ENCODE measurements around the gene HAVCR2. TPM values are rescaled to one million over a fixed set of nuclear protein-coding genes. Genes with fewer than 3 reads are reported as not detected.

The HAVCR2 gene
- total RNA-seq, 1 experiment from 2014 or later = not detected

GRCh38 chr5:157086751-157087359, 22.0 kb downstream of the HAVCR2 start:
- POLR2A ChIA-PET = no interaction called here
- no peak for ATAC-seq
- DNase-seq (ENCODE audit: low read depth, low spot score) = no peak
- CTCF ChIA-PET = no interaction called here
- no TSS peak for BruUV-seq (replicated peaks)
- TF ChIP-seq POLR2AphosphoS5 (IDR thresholded peaks at IDR 0.05; ENCODE audit: low read depth, low read length) = no peak
- no peak for TF ChIP-seq CTCF (IDR thresholded peaks at IDR 0.05)
- TF ChIP-seq SIN3A (IDR thresholded peaks at IDR 0.05; ENCODE audit: borderline replicate concordance, insufficient read depth, low read depth, low read length) = no peak
- TF ChIP-seq REST (IDR thresholded peaks at IDR 0.05; ENCODE audit: insufficient read depth in 1 of 2, low read depth in 2 of 2, low read length in 1 of 2) = no peak
- no peak for TF ChIP-seq TCF7L2 (IDR thresholded peaks at IDR 0.05; ENCODE audit: low read depth, low read length)
- in situ Hi-C loops (cut with HindIII; ENCODE audit: low pct_unique_long_range_greater_than_20kb, low sequenced_read_pairs) = no loop called here
- no peaks in the 10 kb centered on the region for H3K9me3 ChIP-seq (ENCODE audit: control insufficient read depth, insufficient read depth, low read depth, low read length)
- no peak overlapping the region for H3K27ac ChIP-seq (ENCODE audit: low read length)
- no peaks in the 10 kb centered on the region for H3K36me3 ChIP-seq (ENCODE audit: control insufficient read depth, insufficient read depth, low read length)
- no peaks in the 10 kb centered on the region for H3K27me3 ChIP-seq (ENCODE audit: control insufficient read depth, insufficient read depth, low read length)
- H3K4me1 ChIP-seq (ENCODE audit: control insufficient read depth, insufficient read depth, low read length) = no peaks in the 10 kb centered on the region
- no peak overlapping the region for H3K4me3 ChIP-seq (ENCODE audit: low read depth in 2 of 2, low read length in 2 of 2)
- intact Hi-C loops (cut with micrococcal nuclease; ENCODE audit: unreplicated experiment) = no loop called here

- DNase-seq (ENCODE audit: low read depth, low spot score) = no peak
- TF ChIP-seq SIN3A (IDR thresholded peaks at IDR 0.05; ENCODE audit: borderline replicate concordance, insufficient read depth, low read depth, low read length) = no peak
- TF ChIP-seq CTCF (IDR thresholded peaks at IDR 0.05) = no peak
- no peak for TF ChIP-seq TCF7L2 (IDR thresholded peaks at IDR 0.05; ENCODE audit: low read depth, low read length)
- TF ChIP-seq POLR2AphosphoS5 (IDR thresholded peaks at IDR 0.05; ENCODE audit: low read depth, low read length) = no peak
- no peak for TF ChIP-seq REST (IDR thresholded peaks at IDR 0.05; ENCODE audit: insufficient read depth in 1 of 2, low read depth in 2 of 2, low read length in 1 of 2)
- H3K36me3 ChIP-seq (ENCODE audit: control insufficient read depth, insufficient read depth, low read length) = no peaks in the 10 kb centered on the region
- H3K27ac ChIP-seq (ENCODE audit: low read length) = no peak overlapping the region
- H3K27me3 ChIP-seq (ENCODE audit: control insufficient read depth, insufficient read depth, low read length) = no peaks in the 10 kb centered on the region
- H3K4me1 ChIP-seq (ENCODE audit: control insufficient read depth, insufficient read depth, low read length) = no peaks in the 10 kb centered on the region
- no peaks in the 10 kb centered on the region for H3K9me3 ChIP-seq (ENCODE audit: control insufficient read depth, insufficient read depth, low read depth, low read length)
- H3K4me3 ChIP-seq (ENCODE audit: low read depth in 2 of 2, low read length in 2 of 2) = no peak overlapping the region
- CTCF ChIA-PET = no interaction called here
- intact Hi-C loops (cut with micrococcal nuclease; ENCODE audit: unreplicated experiment) = no loop called here
- POLR2A ChIA-PET = no interaction called here
- in situ Hi-C loops (cut with HindIII; ENCODE audit: low pct_unique_long_range_greater_than_20kb, low sequenced_read_pairs) = no loop called here
- ATAC-seq = no peak
- BruUV-seq (replicated peaks) = no TSS peak
Measured at GRCh38 chr5:157085930-157086329, 22.9 kb downstream of the HAVCR2 start.

All from Panc1 (cell line).